Measurements from ENCODE around the gene NFAM1.

- TF ChIP-seq POLR2A (IDR thresholded peaks at IDR 0.05; ENCODE audit: low read depth, low read length) (no peak), POLR2AphosphoS5 (IDR thresholded peaks at IDR 0.05; ENCODE audit: low read depth, low read length) (no peak), TAF1 (IDR thresholded peaks at IDR 0.05; ENCODE audit: borderline replicate concordance, low read depth, low read length) (no peak)
These were observed 62.8 kb downstream of the NFAM1 start for GRCh38 chr22:42369250-42370041.
